GM13977 (cell line): ENCODE results near the gene MAPKAPK2.
"Not testable (repeated sequence)": the region's sequence is repeated elsewhere in the genome, so short reads cannot be mapped to it uniquely, and the experiment has no call there.

ENCODE experiments used
- DNase-seq: peaks from one replicate; pipeline ENCODE4 v3.0.0; 2012; ENCODE audit warnings: low spot score
- CTCF ChIP-seq: IDR thresholded peaks from 2 replicates; pipeline ENCODE4 v1.5.1; 2012; ENCODE audit warnings: mild to moderate bottlenecking, control low read depth; ENCODE audit not compliant: insufficient read depth; ENCODE audit errors: extremely low read depth, missing control alignments
- in situ Hi-C: fragments of 300-500 bp; cut with MboI; formaldehyde crosslinking; loops from one replicate; pipeline ENCODE4 v1.12.0; 2022; ENCODE audit warnings: low sequenced_read_pairs, low pct_unique_long_range_greater_than_20kb, mixed read lengths, inconsistent platforms; ENCODE audit not compliant: unreplicated experiment

Gene MAPKAPK2

GRCh38 chr1:206761159-206761768 lies 76.6 kb downstream of the MAPKAPK2 start:
- DNase-seq, result no peak
- TF ChIP-seq CTCF, result no peak
- in situ Hi-C loops, result no loop called here

- in situ Hi-C loops, DNase-seq: not testable (repeated sequence)
Observed at GRCh38 chr1:206762741-206763364, 78.1 kb downstream of the MAPKAPK2 start.

GRCh38 chr1:206765771-206766170 lies 81.1 kb downstream of the MAPKAPK2 start:
- DNase-seq, in situ Hi-C loops: not testable (repeated sequence)

- TF ChIP-seq CTCF, result no peak
- DNase-seq, result peak; percentile 45
- in situ Hi-C loops, result no loop called here
Observed at GRCh38 chr1:206766251-206766856, 81.6 kb downstream of the MAPKAPK2 start.

GRCh38 chr1:206768472-206769303 lies 84.0 kb downstream of the MAPKAPK2 start:
- in situ Hi-C loops, result no loop called here
- no peak for DNase-seq
- TF ChIP-seq CTCF, result no peak

- TF ChIP-seq CTCF, result no peak
- peak; percentile 71 for DNase-seq
- in situ Hi-C loops, result no loop called here
Observed at GRCh38 chr1:206769304-206769731, 84.6 kb downstream of the MAPKAPK2 start.

- no peak for TF ChIP-seq CTCF
- in situ Hi-C loops, result no loop called here
- DNase-seq, result peak; percentile 23
Observed at GRCh38 chr1:206770531-206771337, 86.0 kb downstream of the MAPKAPK2 start, which contains the start of gene IL19. TSS of gene IL19 (plus strand) at chr1:206770773. CDS start at chr1:206836663, 65,890 bp downstream.
